Breast epithelium (tissue), 4 donors: ENCODE results near the gene XKR7. TPM values are rescaled to one million over a fixed set of nuclear protein-coding genes. Genes with fewer than 3 reads are reported as not detected.

ENCODE experiments used
- DNase-seq, 2 donors: peaks; one replicate each; pipeline ENCODE4 v3.0.0-alpha.2; 2019; ENCODE audit warnings: low spot score in 2 of 2
- H3K27ac ChIP-seq, 2 donors: fragments of 200-600 bp; sonication (generic) in 1 of 2; one replicate each; pipeline ENCODE4 v1.5.1; 2016 to 2019; ENCODE audit warnings: mild to moderate bottlenecking in 1 of 2
- H3K27me3 ChIP-seq, 2 donors: fragments of 200-600 bp; sonication (generic) in 1 of 2; one replicate each; pipeline versions ENCODE4 v1.5.1 to v1.6.0; 2017 to 2019; ENCODE audit warnings: control low read depth in 1 of 2, mild to moderate bottlenecking in 1 of 2
- H3K36me3 ChIP-seq: fragments of 200-600 bp; one replicate; pipeline ENCODE4 v1.5.1; 2019
- H3K4me1 ChIP-seq, 2 donors: fragments of 200-600 bp; sonication (generic); one replicate each; pipeline ENCODE4 v1.5.1; 2016 to 2019; ENCODE audit warnings: control low read depth in 1 of 2
- H3K4me3 ChIP-seq, 3 donors: fragments of 200-600 bp; sonication (generic); 1 replicate in 2 of 3; 2 replicates in 1 of 3; pipeline ENCODE4 v1.5.1; 2016 to 2019; ENCODE audit warnings: mild to moderate bottlenecking in 3 of 3, moderate library complexity in 2 of 3
- H3K9me3 ChIP-seq, 2 donors: fragments of 200-600 bp; sonication (generic) in 1 of 2; one replicate each; pipeline ENCODE4 v1.5.1; 2016 to 2019; ENCODE audit warnings: control low read depth in 1 of 2
- POLR2A ChIP-seq: fragments of 450-650 bp; IDR thresholded peaks from one replicate; pipeline ENCODE4 v1.6.1; 2016; ENCODE audit warnings: antibody characterized with exemption, mild to moderate bottlenecking, moderate library complexity
- POLR2AphosphoS5 ChIP-seq, 3 donors: sonication (generic); formaldehyde crosslinking; IDR thresholded peaks; one replicate each; pipeline ENCODE4 v1.6.1; 2017; ENCODE audit warnings: antibody characterized with exemption in 3 of 3
- intact Hi-C: fragments of 100-400 bp; cut with DNase I; formaldehyde crosslinking; loops from one replicate; pipeline ENCODE4 v1.15.1; 2023; ENCODE audit warnings: low total_unique reads
- total RNA-seq, 3 donors: library from RNA; depleted of rRNA; stranded (reverse); fragments of >200 nt; gene quantifications; one replicate each; pipeline ENCODE4 v1.1.0, GENCODE V29; 2016
- TF ChIP-seq, protein P1 (sequence below), 3 donors: fragments of 450-650 bp; IDR thresholded peaks; one replicate each; pipeline ENCODE4 v1.5.1; 2016 to 2017; ENCODE audit warnings: antibody characterized with exemption in 3 of 3, mild to moderate bottlenecking in 3 of 3, moderate library complexity in 3 of 3

XKR7 gene
- total RNA-seq, 3 donors from 2014 or later: not detected

DNA sequence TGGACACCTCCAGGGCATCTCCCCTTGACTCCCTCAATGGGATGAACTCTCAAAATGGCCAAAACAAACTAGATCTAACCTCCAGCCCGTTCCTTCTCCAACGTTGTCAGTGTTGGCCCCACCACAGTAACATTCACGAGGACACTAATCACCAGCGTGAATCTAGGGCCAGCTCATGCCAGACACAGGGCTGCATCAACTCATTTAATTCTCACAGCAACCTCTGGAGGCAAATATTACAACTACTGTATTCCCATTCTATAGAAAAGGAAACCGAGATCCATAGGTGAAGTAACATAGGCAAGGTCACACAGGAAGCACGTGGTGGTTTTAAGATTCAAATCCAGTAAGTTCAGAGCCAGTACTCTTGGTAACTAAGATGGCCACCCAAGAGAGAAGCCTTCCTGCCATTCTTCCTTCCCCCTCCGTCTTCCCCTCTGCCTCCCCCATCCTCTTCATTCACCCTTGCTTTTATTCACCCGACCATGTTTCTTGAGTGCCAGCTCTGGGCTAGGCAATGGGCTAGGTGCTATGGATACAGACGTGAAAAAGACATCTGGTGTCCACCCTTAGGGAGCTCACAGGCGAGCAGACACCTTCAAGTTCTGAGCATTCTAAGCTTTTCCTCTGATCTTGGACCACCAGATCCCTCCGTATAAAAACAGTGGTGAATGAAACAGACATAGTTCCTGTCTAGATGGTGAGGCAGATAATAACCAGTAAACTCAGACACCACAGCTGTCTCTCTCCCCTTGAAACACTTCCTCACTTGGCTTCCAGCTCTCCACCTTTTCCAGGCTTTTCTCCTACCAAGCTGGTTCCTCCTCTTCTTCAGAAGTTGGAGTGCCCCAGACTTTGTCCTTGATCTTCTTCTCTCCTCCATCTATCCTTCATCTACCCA lies 51.9 kb downstream of the XKR7 start:
- Histone ChIP-seq H3K27me3 (peaks cover 0 to 32% of the 10 kb centered on the region in 2 donors), H3K9me3 (no peaks in the 10 kb centered on the region), H3K4me3 (peak overlapping the region; percentile 25 to 84 (median 61)), H3K4me1 (no peaks in the 10 kb centered on the region), H3K27ac (no peak overlapping the region), H3K36me3 (no peaks in the 10 kb centered on the region)
- intact Hi-C loops: no loop called here
- no peak for DNase-seq
- TF ChIP-seq, protein P1, sequence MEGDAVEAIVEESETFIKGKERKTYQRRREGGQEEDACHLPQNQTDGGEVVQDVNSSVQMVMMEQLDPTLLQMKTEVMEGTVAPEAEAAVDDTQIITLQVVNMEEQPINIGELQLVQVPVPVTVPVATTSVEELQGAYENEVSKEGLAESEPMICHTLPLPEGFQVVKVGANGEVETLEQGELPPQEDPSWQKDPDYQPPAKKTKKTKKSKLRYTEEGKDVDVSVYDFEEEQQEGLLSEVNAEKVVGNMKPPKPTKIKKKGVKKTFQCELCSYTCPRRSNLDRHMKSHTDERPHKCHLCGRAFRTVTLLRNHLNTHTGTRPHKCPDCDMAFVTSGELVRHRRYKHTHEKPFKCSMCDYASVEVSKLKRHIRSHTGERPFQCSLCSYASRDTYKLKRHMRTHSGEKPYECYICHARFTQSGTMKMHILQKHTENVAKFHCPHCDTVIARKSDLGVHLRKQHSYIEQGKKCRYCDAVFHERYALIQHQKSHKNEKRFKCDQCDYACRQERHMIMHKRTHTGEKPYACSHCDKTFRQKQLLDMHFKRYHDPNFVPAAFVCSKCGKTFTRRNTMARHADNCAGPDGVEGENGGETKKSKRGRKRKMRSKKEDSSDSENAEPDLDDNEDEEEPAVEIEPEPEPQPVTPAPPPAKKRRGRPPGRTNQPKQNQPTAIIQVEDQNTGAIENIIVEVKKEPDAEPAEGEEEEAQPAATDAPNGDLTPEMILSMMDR (IDR thresholded peaks at IDR 0.05): no peak
- TF ChIP-seq POLR2AphosphoS5 (IDR thresholded peaks at IDR 0.05) (no peak), POLR2A (no peak)

DNA sequence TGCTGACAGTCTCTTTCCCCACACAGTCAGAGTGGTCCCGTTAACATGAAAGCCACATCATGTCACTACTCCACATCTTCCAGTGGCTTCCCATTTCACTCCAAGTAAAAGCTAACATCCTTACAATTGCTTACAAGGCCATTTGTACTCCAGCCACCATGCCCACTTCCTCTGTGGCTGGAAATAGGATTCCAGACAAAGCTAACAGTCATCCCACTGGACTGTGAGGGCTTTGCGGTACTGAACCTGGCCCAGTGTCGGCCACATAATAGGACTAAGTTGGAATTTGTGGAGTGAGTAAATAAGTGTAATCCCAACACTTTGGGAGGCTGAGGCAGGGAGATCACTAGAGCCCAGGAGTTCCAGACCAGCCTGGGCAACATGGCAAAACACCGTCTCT lies 53.1 kb downstream of the XKR7 start:
- Histone ChIP-seq H3K27ac (no peak overlapping the region), H3K9me3 (no peaks in the 10 kb centered on the region), H3K27me3 (peaks cover 0 to 32% of the 10 kb centered on the region in 2 donors), H3K4me1 (no peaks in the 10 kb centered on the region), H3K36me3 (no peaks in the 10 kb centered on the region), H3K4me3 (no peak overlapping the region)
- TF ChIP-seq POLR2A (no peak), POLR2AphosphoS5 (IDR thresholded peaks at IDR 0.05) (no peak)
- TF ChIP-seq, protein P1 (IDR thresholded peaks at IDR 0.05): no peak
- intact Hi-C loops: no loop called here
- DNase-seq: no peak

DNA sequence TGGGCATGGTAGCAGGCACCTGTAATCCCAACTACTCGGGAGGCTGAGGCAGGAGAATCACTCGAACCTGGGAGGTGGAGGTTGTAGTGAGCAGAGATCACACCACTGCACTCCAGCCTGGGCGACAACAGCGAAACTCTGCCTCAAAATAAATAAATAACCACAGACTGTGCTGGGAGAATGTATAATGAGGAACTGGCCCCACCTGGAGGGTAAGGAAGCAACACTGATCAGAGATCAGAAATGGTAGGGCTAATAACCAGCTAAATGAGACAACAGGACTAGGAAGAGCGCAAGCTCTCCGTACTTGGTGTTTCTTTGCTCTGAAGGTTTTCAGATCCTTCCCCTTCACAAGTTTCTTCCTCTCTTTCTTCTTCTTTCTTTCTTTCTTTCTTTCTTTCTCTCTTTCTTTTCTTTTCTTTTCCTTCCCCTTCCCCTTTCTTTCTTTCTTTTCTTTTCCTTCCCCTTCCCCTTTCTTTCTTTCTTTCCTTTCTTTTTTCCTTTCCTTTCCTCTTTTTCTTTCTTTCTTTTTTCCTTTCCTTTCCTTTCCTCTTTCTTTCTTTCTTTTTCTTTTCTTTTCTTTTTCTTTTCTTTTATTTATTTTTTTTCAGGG lies 56.8 kb downstream of the XKR7 start:
- Histone ChIP-seq H3K4me3 (no peak overlapping the region), H3K27me3 (peaks cover 0 to 21% of the 10 kb centered on the region in 2 donors), H3K27ac (no peak overlapping the region), H3K9me3 (no peaks in the 10 kb centered on the region), H3K36me3 (no peaks in the 10 kb centered on the region), H3K4me1 (no peaks in the 10 kb centered on the region)
- no peak for DNase-seq
- intact Hi-C loops: no loop called here
- TF ChIP-seq POLR2A (no peak), POLR2AphosphoS5 (IDR thresholded peaks at IDR 0.05) (no peak)

DNA sequence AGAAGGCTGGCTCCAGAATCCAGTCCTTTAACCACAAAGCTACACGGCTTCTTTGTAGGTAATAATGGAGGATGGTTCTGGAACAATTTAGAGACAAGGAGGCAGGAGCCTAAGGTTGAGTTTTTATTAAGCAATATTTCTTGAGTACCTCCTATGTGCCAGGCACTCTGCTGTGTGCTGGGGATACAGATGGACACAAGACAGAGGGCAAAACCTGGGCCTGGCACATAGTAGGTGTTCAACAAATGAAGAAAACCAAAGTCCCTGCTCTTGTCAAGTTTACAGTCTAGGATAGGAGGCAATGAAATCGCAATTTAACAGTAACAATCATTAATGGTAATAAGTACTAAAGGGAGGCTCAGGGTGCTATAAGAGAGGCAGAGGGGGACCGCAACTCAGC lies 59.7 kb downstream of the XKR7 start:
- DNase-seq: no peak
- no peaks in the 10 kb centered on the region for H3K4me1 ChIP-seq
- TF ChIP-seq, protein P1 (IDR thresholded peaks at IDR 0.05): no peak
- no peak for TF ChIP-seq POLR2AphosphoS5 (IDR thresholded peaks at IDR 0.05)
- TF ChIP-seq POLR2A: no peak
- no peak overlapping the region for H3K4me3 ChIP-seq
- H3K9me3 ChIP-seq: no peaks in the 10 kb centered on the region
- no peaks in the 10 kb centered on the region for H3K36me3 ChIP-seq
- intact Hi-C loops: no loop called here
- H3K27me3 ChIP-seq: peaks cover 0 to 9% of the 10 kb centered on the region in 2 donors
- H3K27ac ChIP-seq: no peak overlapping the region

DNA sequence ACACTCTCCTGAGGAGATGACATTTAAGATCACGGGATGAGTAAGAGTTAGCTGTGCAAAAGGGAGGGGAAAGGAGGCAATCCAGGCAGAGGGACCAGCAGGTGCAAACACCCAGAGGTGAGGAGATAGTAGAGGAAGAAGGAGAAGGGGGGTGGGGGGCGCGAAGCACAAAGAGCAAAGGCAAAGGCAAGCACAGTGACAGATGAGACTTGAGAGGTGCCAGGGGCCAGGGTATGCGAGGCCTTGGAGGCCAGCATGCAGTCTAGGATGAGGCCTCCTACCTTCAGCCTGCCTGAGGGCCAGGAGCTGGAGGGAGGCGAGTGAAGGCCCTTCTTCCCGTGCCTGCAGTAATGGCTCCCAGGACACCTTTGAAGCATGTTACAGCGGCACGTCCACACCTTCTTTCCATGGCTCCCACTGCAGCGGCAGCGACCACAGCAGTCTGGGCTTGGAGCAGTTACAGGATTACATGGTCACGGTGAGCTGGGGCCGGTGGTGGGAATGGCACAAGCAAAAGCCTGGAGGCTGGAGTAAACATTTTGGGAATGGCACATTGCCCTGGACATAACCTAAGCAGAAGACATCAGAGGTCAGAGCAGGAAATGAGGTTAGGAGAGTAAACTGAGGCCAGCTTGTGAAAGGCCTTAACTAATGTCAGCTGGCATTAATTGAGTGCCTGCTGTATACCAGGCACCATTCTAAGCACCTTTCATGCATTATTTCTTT lies 60.9 kb downstream of the XKR7 start:
- Histone ChIP-seq H3K9me3 (no peaks in the 10 kb centered on the region), H3K27me3 (peaks cover 0 to 19% of the 10 kb centered on the region in 2 donors), H3K36me3 (no peaks in the 10 kb centered on the region), H3K27ac (no peak overlapping the region), H3K4me1 (no peaks in the 10 kb centered on the region), H3K4me3 (no peak overlapping the region)
- no peak for TF ChIP-seq POLR2AphosphoS5 (IDR thresholded peaks at IDR 0.05)
- no peak for TF ChIP-seq POLR2A
- TF ChIP-seq, protein P1 (IDR thresholded peaks at IDR 0.05): no peak
- intact Hi-C loops: no loop called here
- DNase-seq: no peak
